Ovary (tissue), 9 donors: ENCODE measurements around the gene MS4A14. TPM values are rescaled to one million over a fixed set of nuclear protein-coding genes. Genes with fewer than 3 reads are reported as not detected.

Experiments used
- DNase-seq, 5 donors: peaks; one replicate each; pipeline ENCODE4 v3.0.0-alpha.2; 2019 to 2020
- H3K27ac ChIP-seq, 2 donors: fragments of 200-600 bp; one replicate each; pipeline versions ENCODE4 v1.5.1 to v1.8.0; 2019 to 2022
- H3K27me3 ChIP-seq: fragments of 200-600 bp; one replicate; pipeline ENCODE4 v1.8.0; 2022
- H3K36me3 ChIP-seq: fragments of 200-600 bp; sonication (generic); one replicate; pipeline ENCODE4 v1.5.1; 2019
- H3K4me1 ChIP-seq: one replicate; pipeline ENCODE4 v1.8.1; 2013; ENCODE audit warnings: mild to moderate bottlenecking, moderate library complexity; ENCODE audit not compliant: insufficient read depth
- H3K4me3 ChIP-seq: fragments of 200-600 bp; sonication (generic); one replicate; pipeline ENCODE4 v1.5.1; 2017
- H3K9me3 ChIP-seq, 2 donors: fragments of 200-600 bp in 1 of 2; sonication (generic) in 1 of 2; one replicate each; pipeline versions ENCODE4 v1.5.1 to v1.8.1; 2013 to 2019; ENCODE audit warnings: mild to moderate bottlenecking in 1 of 2, moderate library complexity in 1 of 2
- EP300 ChIP-seq: sonication (generic); formaldehyde crosslinking; IDR thresholded peaks from one replicate; pipeline ENCODE4 v1.6.1; 2017; ENCODE audit warnings: antibody characterized with exemption
- POLR2A ChIP-seq: fragments of 450-650 bp; IDR thresholded peaks from one replicate; pipeline ENCODE4 v1.6.1; 2017; ENCODE audit warnings: antibody characterized with exemption, mild to moderate bottlenecking, moderate library complexity
- WGBS, 3 donors: extraction: QIAGEN DNeasy Blood & Tissue Kit in 1 of 3; methylation state at CpG; one replicate each; pipeline versions ENCODE4 v1.1.5 to v1.1.7; 2013 to 2017; 5-methylcytosine and 5-hydroxymethylcytosine counted together
- intact Hi-C, 4 donors: fragments of 100-400 bp; cut with DNase I; formaldehyde crosslinking; loops; one replicate each; pipeline versions ENCODE4 v1.11.0 to v1.15.1; 2022 to 2023
- polyA plus RNA-seq, 2 donors: library from polyadenylated mRNA; stranded (reverse); fragments of 200-250 nt in 1 of 2; fragments of 350-450 nt in 1 of 2; fragmentation: Illumina TruSeq in 1 of 2; extraction: RNeasy Lipid Tissue Mini Kit (QIAGEN cat#74804) in 1 of 2; gene quantifications; one replicate each; pipeline ENCODE4 v1.2.3, GENCODE V29; 2013 to 2014
- total RNA-seq, 7 donors: library from RNA; depleted of rRNA in 2 of 7; stranded (reverse); fragments of >200 nt in 2 of 7; fragmentation: NEBNext Ultra II Directional in 3 of 7; extraction: Animal tissue kit (Norgen Biotek cat#: 25700) in 3 of 7; gene quantifications; one replicate each; pipeline versions ENCODE4 v1.1.0 to v1.2.4, GENCODE V29; 2016 to 2023
- TF ChIP-seq, protein P1 (sequence below), 3 donors: fragments of 450-650 bp in 2 of 3; fragments of 200-600 bp in 1 of 3; IDR thresholded peaks; one replicate each; pipeline versions ENCODE4 v1.5.1 to v1.8.0; 2016 to 2022; ENCODE audit warnings: antibody characterized with exemption in 3 of 3, mild to moderate bottlenecking in 1 of 3
- donor health status: DM: no; HTN: no; CAD: no; lungs with moderate emphysema.
- donor health status: DM: no; HTN: no; CAD: no.
- donor health status: Bipolar disorder and iron deficiency.
- donor health status: DM: yes; HTN: yes; CAD: no.
- donor health status: DM: no; HTN: no; CAD: no.
- donor health status: DM: yes; HTN: yes; CAD: no.

MS4A14 gene
- total and polyA plus RNA-seq, 9 donors: 0.10 to 2.1 (median 0.82) TPM

DNA sequence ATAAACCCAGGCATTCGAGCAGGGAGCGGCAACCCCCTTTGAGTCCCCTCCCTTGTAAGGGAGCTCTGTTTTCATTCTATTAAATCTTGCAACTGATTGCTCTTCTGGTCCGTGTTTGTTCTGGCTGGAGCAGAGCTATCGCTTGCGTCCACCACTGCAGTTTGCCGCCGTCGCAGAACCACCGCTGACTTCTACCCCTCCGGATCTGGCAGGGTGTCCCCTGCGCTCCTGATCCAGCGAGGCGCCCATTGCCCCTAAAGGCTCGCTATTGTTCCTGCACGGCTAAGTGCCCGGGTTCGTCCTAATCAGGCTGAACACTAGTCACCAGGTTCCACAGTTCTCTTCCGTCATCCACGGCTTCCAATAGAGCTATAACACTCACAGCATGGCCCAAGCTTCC lies 28.4 kb upstream of the MS4A14 start:
- Histone ChIP-seq H3K4me3 (no peak overlapping the region), H3K9me3 (no peaks in the 10 kb centered on the region), H3K27ac (no peak overlapping the region), H3K4me1 (no peaks in the 10 kb centered on the region), H3K36me3 (no peaks in the 10 kb centered on the region), H3K27me3 (no peaks in the 10 kb centered on the region)
- 90 to 94% (median 93%) methylated on average over 19 of the region's 19 CpGs for WGBS, 3 donors
- TF ChIP-seq POLR2A (no peak), EP300 (no peak)
- TF ChIP-seq, protein P1, sequence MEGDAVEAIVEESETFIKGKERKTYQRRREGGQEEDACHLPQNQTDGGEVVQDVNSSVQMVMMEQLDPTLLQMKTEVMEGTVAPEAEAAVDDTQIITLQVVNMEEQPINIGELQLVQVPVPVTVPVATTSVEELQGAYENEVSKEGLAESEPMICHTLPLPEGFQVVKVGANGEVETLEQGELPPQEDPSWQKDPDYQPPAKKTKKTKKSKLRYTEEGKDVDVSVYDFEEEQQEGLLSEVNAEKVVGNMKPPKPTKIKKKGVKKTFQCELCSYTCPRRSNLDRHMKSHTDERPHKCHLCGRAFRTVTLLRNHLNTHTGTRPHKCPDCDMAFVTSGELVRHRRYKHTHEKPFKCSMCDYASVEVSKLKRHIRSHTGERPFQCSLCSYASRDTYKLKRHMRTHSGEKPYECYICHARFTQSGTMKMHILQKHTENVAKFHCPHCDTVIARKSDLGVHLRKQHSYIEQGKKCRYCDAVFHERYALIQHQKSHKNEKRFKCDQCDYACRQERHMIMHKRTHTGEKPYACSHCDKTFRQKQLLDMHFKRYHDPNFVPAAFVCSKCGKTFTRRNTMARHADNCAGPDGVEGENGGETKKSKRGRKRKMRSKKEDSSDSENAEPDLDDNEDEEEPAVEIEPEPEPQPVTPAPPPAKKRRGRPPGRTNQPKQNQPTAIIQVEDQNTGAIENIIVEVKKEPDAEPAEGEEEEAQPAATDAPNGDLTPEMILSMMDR (IDR thresholded peaks at IDR 0.05): no peak
- no peak for DNase-seq
- intact Hi-C loops: no loop called here

DNA sequence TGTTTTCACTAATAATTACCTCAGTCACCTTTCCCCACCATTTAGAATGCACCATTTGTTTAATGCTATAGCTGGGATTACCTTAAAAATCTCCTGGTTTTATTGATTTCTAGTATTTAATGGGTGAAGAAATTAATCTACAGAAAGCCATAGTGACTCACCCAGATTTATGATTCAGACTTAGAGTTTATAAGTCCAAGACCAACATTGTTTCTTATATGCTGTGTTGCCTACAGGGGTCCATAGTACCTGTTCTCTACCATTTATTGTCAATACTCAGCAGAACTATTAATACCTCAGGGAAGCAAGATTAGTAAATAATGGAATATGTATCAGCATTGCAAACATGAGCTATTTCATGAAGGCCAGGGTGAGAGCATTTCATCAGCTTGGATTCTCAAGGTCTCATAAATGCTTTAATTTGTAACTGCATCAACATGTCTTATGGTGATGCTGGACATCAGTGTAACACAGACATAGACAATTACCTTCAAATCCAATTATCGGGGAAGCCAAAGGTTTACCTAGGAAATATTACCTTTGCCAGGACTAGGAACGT lies 25.9 kb upstream of the MS4A14 start:
- WGBS, 3 donors: 9 to 36% (median 12%) methylated on average over 2 of the region's 2 CpGs

DNA sequence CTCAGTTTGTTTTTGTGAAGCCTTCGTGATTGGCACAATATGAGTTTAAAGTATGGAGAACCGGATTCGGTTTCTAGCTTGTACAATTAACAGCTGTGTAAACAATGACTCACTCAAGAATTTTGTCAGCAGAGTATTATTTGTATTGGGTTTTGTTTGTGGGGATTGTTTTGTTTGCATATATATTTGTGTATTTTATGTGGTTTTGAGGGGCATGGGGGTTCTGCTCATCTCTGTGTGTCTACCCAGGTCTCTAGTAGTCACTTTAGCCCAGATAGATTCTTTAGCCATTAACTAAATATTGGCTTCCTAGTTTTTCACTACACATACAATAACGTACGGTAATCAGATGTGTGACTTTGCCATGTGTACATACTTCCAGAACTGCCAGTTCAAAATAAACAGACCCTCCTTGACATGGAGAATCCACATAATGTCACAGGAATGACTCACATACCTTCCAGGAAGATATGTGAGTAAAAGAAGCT lies 25.4 kb upstream of the MS4A14 start:
- TF ChIP-seq, protein P1 (IDR thresholded peaks at IDR 0.05): no peak
- no peak for TF ChIP-seq POLR2A
- TF ChIP-seq EP300: no peak
- Histone ChIP-seq H3K36me3 (no peaks in the 10 kb centered on the region), H3K4me1 (no peaks in the 10 kb centered on the region), H3K27me3 (no peaks in the 10 kb centered on the region), H3K4me3 (no peak overlapping the region), H3K27ac (no peak overlapping the region), H3K9me3 (no peaks in the 10 kb centered on the region)
- WGBS, 3 donors: 4 to 24% (median 8%) methylated on average over 5 of the region's 5 CpGs
- intact Hi-C loops: no loop called here
- DNase-seq: no peak

More for the DNA sequence above, 25.9 kb upstream of the MS4A14 start:
- intact Hi-C loops: no loop called here
- Histone ChIP-seq H3K27ac (no peak overlapping the region), H3K9me3 (no peaks in the 10 kb centered on the region), H3K4me1 (no peaks in the 10 kb centered on the region), H3K36me3 (no peaks in the 10 kb centered on the region), H3K4me3 (no peak overlapping the region), H3K27me3 (no peaks in the 10 kb centered on the region)
- TF ChIP-seq, protein P1 (IDR thresholded peaks at IDR 0.05): no peak
- TF ChIP-seq EP300 (no peak), POLR2A (no peak)
- no peak for DNase-seq

DNA sequence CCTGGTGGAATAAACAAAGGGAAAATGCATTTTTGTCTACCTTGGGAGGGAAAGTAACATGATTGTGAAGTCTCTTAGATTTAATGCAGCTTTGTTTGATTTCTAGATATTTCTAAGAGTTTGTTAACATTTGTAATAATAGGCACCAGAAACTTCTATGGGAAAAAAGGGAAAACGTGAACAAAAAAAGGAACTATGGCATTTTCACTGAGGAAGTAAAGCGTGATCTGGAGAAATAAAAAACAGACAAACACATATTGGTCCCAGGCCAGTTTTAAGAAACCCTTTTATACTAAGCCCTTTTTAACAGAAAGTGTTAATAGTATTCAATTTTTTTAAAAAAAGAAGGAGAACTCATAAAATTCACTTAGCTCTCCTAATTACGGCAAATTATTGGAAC lies 24.9 kb upstream of the MS4A14 start:
- WGBS, 3 donors: 56 to 78% (median 66%) methylated on average over 3 of the region's 3 CpGs
- intact Hi-C loops: no loop called here
- no peak overlapping the region for H3K27ac ChIP-seq

More for the DNA sequence above, 24.9 kb upstream of the MS4A14 start:
- Histone ChIP-seq H3K27me3 (no peaks in the 10 kb centered on the region), H3K36me3 (no peaks in the 10 kb centered on the region), H3K9me3 (no peaks in the 10 kb centered on the region), H3K4me1 (no peaks in the 10 kb centered on the region), H3K4me3 (no peak overlapping the region)
- no peak for DNase-seq
- TF ChIP-seq, protein P1 (IDR thresholded peaks at IDR 0.05): no peak
- TF ChIP-seq EP300 (no peak), POLR2A (no peak)
